ENCODE measurements around the gene SMO. TPM values are rescaled to one million over a fixed set of nuclear protein-coding genes. Genes with fewer than 3 reads are reported as not detected.
A peak's percentile ranks its signal among the peaks of the same experiment; 100 is the strongest.

Gene SMO
- total and polyA plus RNA-seq, 9 of the 15 experiments (the other 6 are each of a cell fraction or from before 2014, with no cell fraction given): 0.05 to 0.13 (median 0.10) TPM; not detected in 5

GRCh38 chr7:129224251-129225205 lies 36.1 kb downstream of the SMO start, which contains the start of gene AHCYL2 (continued):
- TF ChIP-seq, protein P1, sequence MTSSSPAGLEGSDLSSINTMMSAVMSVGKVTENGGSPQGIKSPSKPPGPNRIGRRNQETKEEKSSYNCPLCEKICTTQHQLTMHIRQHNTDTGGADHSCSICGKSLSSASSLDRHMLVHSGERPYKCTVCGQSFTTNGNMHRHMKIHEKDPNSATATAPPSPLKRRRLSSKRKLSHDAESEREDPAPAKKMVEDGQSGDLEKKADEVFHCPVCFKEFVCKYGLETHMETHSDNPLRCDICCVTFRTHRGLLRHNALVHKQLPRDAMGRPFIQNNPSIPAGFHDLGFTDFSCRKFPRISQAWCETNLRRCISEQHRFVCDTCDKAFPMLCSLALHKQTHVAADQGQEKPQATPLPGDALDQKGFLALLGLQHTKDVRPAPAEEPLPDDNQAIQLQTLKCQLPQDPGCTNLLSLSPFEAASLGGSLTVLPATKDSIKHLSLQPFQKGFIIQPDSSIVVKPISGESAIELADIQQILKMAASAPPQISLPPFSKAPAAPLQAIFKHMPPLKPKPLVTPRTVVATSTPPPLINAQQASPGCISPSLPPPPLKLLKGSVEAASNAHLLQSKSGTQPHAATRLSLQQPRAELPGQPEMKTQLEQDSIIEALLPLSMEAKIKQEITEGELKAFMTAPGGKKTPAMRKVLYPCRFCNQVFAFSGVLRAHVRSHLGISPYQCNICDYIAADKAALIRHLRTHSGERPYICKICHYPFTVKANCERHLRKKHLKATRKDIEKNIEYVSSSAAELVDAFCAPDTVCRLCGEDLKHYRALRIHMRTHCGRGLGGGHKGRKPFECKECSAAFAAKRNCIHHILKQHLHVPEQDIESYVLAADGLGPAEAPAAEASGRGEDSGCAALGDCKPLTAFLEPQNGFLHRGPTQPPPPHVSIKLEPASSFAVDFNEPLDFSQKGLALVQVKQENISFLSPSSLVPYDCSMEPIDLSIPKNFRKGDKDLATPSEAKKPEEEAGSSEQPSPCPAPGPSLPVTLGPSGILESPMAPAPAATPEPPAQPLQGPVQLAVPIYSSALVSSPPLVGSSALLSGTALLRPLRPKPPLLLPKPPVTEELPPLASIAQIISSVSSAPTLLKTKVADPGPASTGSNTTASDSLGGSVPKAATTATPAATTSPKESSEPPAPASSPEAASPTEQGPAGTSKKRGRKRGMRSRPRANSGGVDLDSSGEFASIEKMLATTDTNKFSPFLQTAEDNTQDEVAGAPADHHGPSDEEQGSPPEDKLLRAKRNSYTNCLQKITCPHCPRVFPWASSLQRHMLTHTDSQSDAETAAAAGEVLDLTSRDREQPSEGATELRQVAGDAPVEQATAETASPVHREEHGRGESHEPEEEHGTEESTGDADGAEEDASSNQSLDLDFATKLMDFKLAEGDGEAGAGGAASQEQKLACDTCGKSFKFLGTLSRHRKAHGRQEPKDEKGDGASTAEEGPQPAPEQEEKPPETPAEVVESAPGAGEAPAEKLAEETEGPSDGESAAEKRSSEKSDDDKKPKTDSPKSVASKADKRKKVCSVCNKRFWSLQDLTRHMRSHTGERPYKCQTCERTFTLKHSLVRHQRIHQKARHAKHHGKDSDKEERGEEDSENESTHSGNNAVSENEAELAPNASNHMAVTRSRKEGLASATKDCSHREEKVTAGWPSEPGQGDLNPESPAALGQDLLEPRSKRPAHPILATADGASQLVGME (CRISPR knock-in tag; IDR thresholded peaks at IDR 0.05): peak; percentile 65; the same call in 1 of the 2 replicates
- TF ChIP-seq GATA2 (CRISPR knock-in tag; IDR thresholded peaks at IDR 0.05) (no peak), HDAC1 (IDR thresholded peaks at IDR 0.05) (peak in 1 of 2 experiments; percentile 94; a peak in 2 of 4 replicates), CBFA2T2 (conservative IDR thresholded peaks at IDR 0.05) (peak; percentile 76), ZNF740 (CRISPR knock-in tag; IDR thresholded peaks at IDR 0.05) (no peak; the same call in 1 of the 2 replicates), ZNF740 (tag; IDR thresholded peaks at IDR 0.05) (no peak; a peak in 1 of 4 replicates), TAF15 (IDR thresholded peaks at IDR 0.05; ENCODE audit: low read depth, low read length) (no peak), ZEB2 (IDR thresholded peaks at IDR 0.05) (peak; percentile 65; the same call in 1 of the 2 replicates), DIDO1 (tag; IDR thresholded peaks at IDR 0.05; ENCODE audit: low read depth) (peak; percentile 93), ZBTB7A (IDR thresholded peaks at IDR 0.05; ENCODE audit: borderline replicate concordance, control insufficient read depth, low read depth, low read length) (peak; percentile 78), NEUROD1 (IDR thresholded peaks at IDR 0.05; ENCODE audit: borderline replicate concordance, low read depth, low read length, partially characterized antibody) (peak; percentile 33), MAX (CRISPR knock-in tag; IDR thresholded peaks at IDR 0.05) (peak; percentile 93), BACH1 (tag; IDR thresholded peaks at IDR 0.05) (peak; percentile 89; the same call in 1 of the 2 replicates), CREM (IDR thresholded peaks at IDR 0.05; ENCODE audit: low read depth) (peak; percentile 88), EGR1 (conservative IDR thresholded peaks at IDR 0.05) (peak; percentile 82), ZBTB17 (CRISPR knock-in tag; IDR thresholded peaks at IDR 0.05) (peak; percentile 81; the same call in 1 of the 2 replicates)
- TF ChIP-seq, protein P2, sequence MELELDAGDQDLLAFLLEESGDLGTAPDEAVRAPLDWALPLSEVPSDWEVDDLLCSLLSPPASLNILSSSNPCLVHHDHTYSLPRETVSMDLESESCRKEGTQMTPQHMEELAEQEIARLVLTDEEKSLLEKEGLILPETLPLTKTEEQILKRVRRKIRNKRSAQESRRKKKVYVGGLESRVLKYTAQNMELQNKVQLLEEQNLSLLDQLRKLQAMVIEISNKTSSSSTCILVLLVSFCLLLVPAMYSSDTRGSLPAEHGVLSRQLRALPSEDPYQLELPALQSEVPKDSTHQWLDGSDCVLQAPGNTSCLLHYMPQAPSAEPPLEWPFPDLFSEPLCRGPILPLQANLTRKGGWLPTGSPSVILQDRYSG (tag; conservative IDR thresholded peaks at IDR 0.05; ENCODE audit: low read depth): peak; percentile 68; the same call in 1 of the 2 replicates

Data from K562 (cell line).